Activated CD8-positive, alpha-beta T cell treated with anti-CD3 and anti-CD28 coated beads for 36 hours (primary cell): ENCODE measurements around the gene PTPRG. TPM values are rescaled to one million over a fixed set of nuclear protein-coding genes. Genes with fewer than 3 reads are reported as not detected.

ENCODE experiments used
- ATAC-seq: fragments of 200-7000 bp; cut with Tn5 transposase; one replicate; pipeline ENCODE4 v1.10.0; 2021; ENCODE audit warnings: mild to moderate bottlenecking, moderate library complexity
- CTCF ChIA-PET: fragments of 350-600 bp; sonication (Branson Sonifier 250); formaldehyde crosslinking; loops from one replicate; lab custom pipeline; 2021; ENCODE audit warnings: antibody characterized with exemption; lab: Charles Lee
- POLR2A ChIA-PET: fragments of 350-600 bp; sonication (Branson Sonifier 250); formaldehyde crosslinking; loops from one replicate; lab custom pipeline; 2021; ENCODE audit warnings: antibody characterized with exemption; lab: Charles Lee
- DNase-seq: peaks from one replicate; pipeline ENCODE4 v3.0.0-alpha.2; 2020
- H3K27ac Mint-ChIP-seq: one replicate; pipeline ENCODE4 v1.8.0; 2021; ENCODE audit warnings: mild to moderate bottlenecking, mixed read lengths
- H3K27me3 Mint-ChIP-seq: one replicate; pipeline ENCODE4 v1.8.0; 2021; ENCODE audit warnings: mixed read lengths
- H3K36me3 Mint-ChIP-seq: one replicate; pipeline ENCODE4 v1.8.0; 2021; ENCODE audit warnings: low read depth, mixed read lengths
- H3K4me1 Mint-ChIP-seq: one replicate; pipeline ENCODE4 v1.8.0; 2021; ENCODE audit warnings: low read depth, mixed read lengths
- H3K4me3 Mint-ChIP-seq: one replicate; pipeline ENCODE4 v1.8.0; 2021; ENCODE audit warnings: mild to moderate bottlenecking, moderate library complexity, mixed read lengths
- H3K9me3 Mint-ChIP-seq: one replicate; pipeline ENCODE4 v1.8.0; 2021; ENCODE audit warnings: mixed read lengths
- CTCF ChIP-seq: fragments of 200-600 bp; IDR thresholded peaks from one replicate; pipeline ENCODE4 v1.8.0; 2022; ENCODE audit warnings: antibody characterized with exemption, mild to moderate bottlenecking
- intact Hi-C: fragments of 100-400 bp; cut with micrococcal nuclease; formaldehyde crosslinking; loops from one replicate; pipeline ENCODE4 v1.10.0; 2022
- total RNA-seq, 2 experiments: library from RNA; stranded (reverse); gene quantifications; one replicate each; pipeline ENCODE4 v1.2.3, GENCODE V29; 2021

Gene PTPRG
- total RNA-seq, 2 experiments from 2014 or later: not detected

GRCh38 chr3:61965770-61966131, 404.4 kb downstream of the PTPRG start:
- intact Hi-C loops: no loop called here
- DNase-seq (no peak), ATAC-seq (no peak)
- TF ChIP-seq CTCF: no peak
- no peaks in the 10 kb centered on the region for H3K36me3 Mint-ChIP-seq
- CTCF ChIA-PET: no interaction called here
- H3K27ac Mint-ChIP-seq: no peak overlapping the region
- POLR2A ChIA-PET: no interaction called here
- no peaks in the 10 kb centered on the region for H3K9me3 Mint-ChIP-seq
- no peak overlapping the region for H3K4me3 Mint-ChIP-seq
- no peaks in the 10 kb centered on the region for H3K27me3 Mint-ChIP-seq
- no peaks in the 10 kb centered on the region for H3K4me1 Mint-ChIP-seq

- no peak for TF ChIP-seq CTCF
- Mint-ChIP-seq H3K36me3 (no peaks in the 10 kb centered on the region), H3K4me3 (no peak overlapping the region), H3K27me3 (no peaks in the 10 kb centered on the region), H3K9me3 (no peaks in the 10 kb centered on the region), H3K27ac (no peak overlapping the region), H3K4me1 (no peaks in the 10 kb centered on the region)
- ChIA-PET POLR2A (no interaction called here), CTCF (no interaction called here)
- no peak for ATAC-seq
- no peak for DNase-seq
- intact Hi-C loops: no loop called here
Observed at GRCh38 chr3:61966200-61966599, 404.8 kb downstream of the PTPRG start.

GRCh38 chr3:61967019-61967418, 405.6 kb downstream of the PTPRG start:
- H3K4me1 Mint-ChIP-seq: no peaks in the 10 kb centered on the region
- no peak overlapping the region for H3K4me3 Mint-ChIP-seq

GRCh38 chr3:61967937-61968336, 406.6 kb downstream of the PTPRG start:
- H3K4me1 Mint-ChIP-seq: no peaks in the 10 kb centered on the region
- intact Hi-C loops: no loop called here
- ChIA-PET CTCF (no interaction called here), POLR2A (no interaction called here)
- H3K27ac Mint-ChIP-seq: no peak overlapping the region
- no peaks in the 10 kb centered on the region for H3K9me3 Mint-ChIP-seq
- TF ChIP-seq CTCF: no peak
- H3K36me3 Mint-ChIP-seq: no peaks in the 10 kb centered on the region
- no peak for ATAC-seq
- H3K4me3 Mint-ChIP-seq: no peak overlapping the region
- no peaks in the 10 kb centered on the region for H3K27me3 Mint-ChIP-seq
- DNase-seq: no peak

More at GRCh38 chr3:61967019-61967418, 405.6 kb downstream of the PTPRG start:
- H3K36me3 Mint-ChIP-seq: no peaks in the 10 kb centered on the region
- no peaks in the 10 kb centered on the region for H3K9me3 Mint-ChIP-seq
- DNase-seq: no peak
- ChIA-PET POLR2A (no interaction called here), CTCF (no interaction called here)
- intact Hi-C loops: no loop called here
- no peak for TF ChIP-seq CTCF
- H3K27ac Mint-ChIP-seq: no peak overlapping the region
- no peaks in the 10 kb centered on the region for H3K27me3 Mint-ChIP-seq
- no peak for ATAC-seq

GRCh38 chr3:61974662-61975061, 413.3 kb downstream of the PTPRG start:
- no peaks in the 10 kb centered on the region for H3K9me3 Mint-ChIP-seq
- no peak overlapping the region for H3K4me3 Mint-ChIP-seq
- intact Hi-C loops: no loop called here
- CTCF ChIA-PET: no interaction called here
- no peaks in the 10 kb centered on the region for H3K36me3 Mint-ChIP-seq
- H3K27ac Mint-ChIP-seq: no peak overlapping the region
- no peaks in the 10 kb centered on the region for H3K27me3 Mint-ChIP-seq
- POLR2A ChIA-PET: no interaction called here
- no peaks in the 10 kb centered on the region for H3K4me1 Mint-ChIP-seq
- DNase-seq: no peak
- no peak for TF ChIP-seq CTCF
- ATAC-seq: no peak
